22Rv1 (cell line): Measurements from ENCODE around the gene THADA.
"Not testable (repeated sequence)": the region's sequence is repeated elsewhere in the genome, so short reads cannot be mapped to it uniquely, and the experiment has no call there.

Source experiments
- H3K27ac ChIP-seq: fragments of 450-650 bp; 2 replicates; pipeline ENCODE4 v1.5.1; 2017
- CTCF ChIP-seq: fragments of 450-650 bp; IDR thresholded peaks from 2 replicates; pipeline ENCODE4 v1.5.1; 2017; ENCODE audit warnings: mild to moderate bottlenecking
- ZFX ChIP-seq: fragments of 450-650 bp; IDR thresholded peaks from 2 replicates; pipeline ENCODE4 v1.6.1; 2017; ENCODE audit warnings: antibody characterized with exemption, borderline replicate concordance

Gene THADA

DNA sequence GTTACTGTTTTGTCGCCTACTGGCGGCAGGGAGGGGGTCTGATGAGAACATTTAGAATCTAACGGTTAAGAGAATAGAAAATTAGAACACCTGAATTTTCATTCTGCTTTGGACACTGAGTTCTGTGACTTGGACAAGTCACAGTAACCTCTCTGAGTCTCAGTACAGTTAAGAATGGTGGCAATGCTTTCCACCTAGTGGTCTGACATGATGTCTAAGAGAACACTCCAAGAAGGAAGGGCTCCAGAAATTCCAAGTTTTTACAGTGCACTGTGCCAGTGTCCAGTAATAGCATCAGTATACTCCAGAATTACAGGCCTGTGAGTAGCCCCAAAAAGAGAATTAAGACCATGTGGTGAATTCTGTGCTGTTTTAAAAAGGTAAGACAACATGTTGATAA is 195.3 kb downstream of the THADA start:
- no peak for TF ChIP-seq ZFX
- no peak for TF ChIP-seq CTCF
- no peak overlapping the region for H3K27ac ChIP-seq

GRCh38 chr2:43399515-43400264 is 196.1 kb downstream of the THADA start:
- TF ChIP-seq ZFX (no peak), CTCF (no peak)
- no peak overlapping the region for H3K27ac ChIP-seq

GRCh38 chr2:43399098-43399497 is 196.7 kb downstream of the THADA start:
- TF ChIP-seq CTCF (no peak), ZFX (no peak)
- H3K27ac ChIP-seq, result no peak overlapping the region

GRCh38 chr2:43397821-43398220 is 198.0 kb downstream of the THADA start:
- H3K27ac ChIP-seq, result no peak overlapping the region
- TF ChIP-seq ZFX (no peak), CTCF (no peak)

DNA sequence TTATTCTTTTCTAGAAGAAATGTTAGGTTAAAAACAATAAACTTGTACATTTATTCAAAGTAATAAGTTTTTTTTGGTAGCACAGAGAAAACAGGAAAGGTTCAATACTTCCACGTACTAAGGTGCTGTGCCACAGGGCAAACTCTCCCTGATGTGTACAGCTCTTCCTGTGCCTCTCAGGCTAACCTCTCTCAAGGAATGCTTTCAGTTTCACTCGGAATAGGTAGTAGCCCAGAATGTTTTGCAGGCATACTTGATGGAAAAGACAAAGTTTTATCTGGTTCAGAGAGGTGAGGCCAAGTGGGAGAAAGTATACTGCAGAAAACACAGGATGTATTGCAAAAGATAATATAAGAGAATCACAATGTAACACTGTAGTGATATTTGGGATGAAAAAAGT is 198.4 kb downstream of the THADA start:
- TF ChIP-seq ZFX (no peak), CTCF (no peak)
- H3K27ac ChIP-seq, result no peak overlapping the region

DNA sequence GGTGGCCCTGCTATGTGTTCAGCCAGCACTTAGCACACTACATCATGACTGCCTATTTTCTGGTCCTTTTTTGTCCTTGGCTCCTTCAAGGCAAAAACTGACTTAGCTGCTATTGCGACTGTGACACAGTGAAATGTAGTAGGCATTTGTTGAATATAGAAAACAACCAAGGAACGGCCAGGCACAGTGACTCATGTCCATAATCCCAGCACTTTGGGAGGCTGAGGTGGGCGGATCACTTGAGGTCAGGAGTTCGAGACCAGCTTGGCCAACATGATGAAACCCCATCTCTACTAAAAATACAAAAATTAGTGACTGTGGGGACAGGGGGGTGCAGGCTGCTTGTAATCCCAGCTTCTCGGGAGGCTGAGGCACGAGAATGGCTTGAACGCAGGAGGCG is 199.5 kb downstream of the THADA start:
- H3K27ac ChIP-seq, result not testable (repeated sequence)

DNA sequence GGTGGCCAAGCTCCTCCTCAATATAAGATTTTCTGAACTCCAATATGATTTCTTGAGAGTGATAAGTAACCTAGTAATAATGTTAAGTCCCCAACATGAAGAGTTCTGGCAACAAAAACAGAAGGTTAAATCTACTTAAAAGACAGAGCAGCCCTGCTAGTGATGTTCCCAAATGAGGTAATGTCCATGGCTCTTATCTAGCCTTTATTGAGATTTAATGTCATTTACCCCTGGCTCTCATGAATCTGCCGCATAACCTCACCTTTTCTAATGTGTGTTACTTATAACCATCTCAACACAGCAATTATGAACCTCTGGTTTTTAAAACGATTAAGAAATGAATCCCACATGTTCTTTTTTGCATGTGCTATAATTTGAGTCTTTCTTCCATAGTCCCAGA is 201.9 kb downstream of the THADA start:
- TF ChIP-seq CTCF, result no peak
- no peak for TF ChIP-seq ZFX
- H3K27ac ChIP-seq, result no peak overlapping the region

DNA sequence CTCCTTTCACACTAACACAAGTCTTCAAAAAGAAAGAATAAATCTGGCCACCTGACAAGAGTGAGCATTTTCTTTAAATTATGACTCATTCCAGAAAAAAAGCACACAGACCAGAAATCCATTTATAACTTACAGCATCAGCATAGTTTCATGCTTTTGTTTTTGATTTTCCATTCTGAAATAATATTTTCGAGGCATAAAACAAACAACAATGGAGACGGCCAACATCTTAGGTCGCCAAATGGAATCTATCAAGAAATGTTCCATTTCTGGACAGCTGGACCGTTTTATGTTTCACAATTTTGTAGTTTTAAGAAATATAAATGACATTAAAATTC is 204.0 kb downstream of the THADA start:
- no peak overlapping the region for H3K27ac ChIP-seq
- TF ChIP-seq ZFX (no peak), CTCF (no peak)
